GM21825 (cell line): Measurements from ENCODE around the gene KCNH4.
"Not testable (repeated sequence)": the region's sequence is repeated elsewhere in the genome, so short reads cannot be mapped to it uniquely, and the experiment has no call there.

Experiments used
- ATAC-seq: cut with Tn5 transposase; IDR thresholded peaks from one replicate; pipeline ENCODE4 v1.9.1; 2021; ENCODE audit warnings: mild to moderate bottlenecking, moderate library complexity; ENCODE audit not compliant: unreplicated experiment

Gene KCNH4

GRCh38 chr17:42179911-42180410, 981 bp downstream of the KCNH4 start:
- no peak for ATAC-seq

GRCh38 chr17:42179335-42179734, 1.6 kb downstream of the KCNH4 start:
- no peak for ATAC-seq

GRCh38 chr17:42178817-42179216, 2.1 kb downstream of the KCNH4 start:
- no peak for ATAC-seq

- no peak for ATAC-seq
Observed at GRCh38 chr17:42177684-42178083, 3.3 kb downstream of the KCNH4 start.

GRCh38 chr17:42174126-42174783, 6.7 kb downstream of the KCNH4 start:
- ATAC-seq = no peak

GRCh38 chr17:42171831-42172230, 9.1 kb downstream of the KCNH4 start:
- no peak for ATAC-seq

- no peak for ATAC-seq
Observed at GRCh38 chr17:42169351-42169750, 11.6 kb downstream of the KCNH4 start.

GRCh38 chr17:42167807-42168206, 13.1 kb downstream of the KCNH4 start:
- ATAC-seq = no peak

GRCh38 chr17:42166196-42166763, 14.7 kb downstream of the KCNH4 start:
- ATAC-seq = no peak

GRCh38 chr17:42165751-42166150, 15.2 kb downstream of the KCNH4 start:
- no peak for ATAC-seq

GRCh38 chr17:42163696-42164407, 17.1 kb downstream of the KCNH4 start:
- no peak for ATAC-seq

- no peak for ATAC-seq
Observed at GRCh38 chr17:42163113-42163512, 17.8 kb downstream of the KCNH4 start.

GRCh38 chr17:42160531-42160910, 20.4 kb downstream of the KCNH4 start:
- ATAC-seq = no peak

- ATAC-seq = no peak
Observed at GRCh38 chr17:42159796-42160530, 21.0 kb downstream of the KCNH4 start.

- ATAC-seq = no peak
Observed at GRCh38 chr17:42155614-42156045, 25.3 kb downstream of the KCNH4 start.

GRCh38 chr17:42153919-42154742, 26.8 kb downstream of the KCNH4 start:
- no peak for ATAC-seq

GRCh38 chr17:42146911-42147607, 33.9 kb downstream of the KCNH4 start:
- ATAC-seq = no peak

- ATAC-seq = not testable (repeated sequence)
Observed at GRCh38 chr17:42143138-42143537, 37.8 kb downstream of the KCNH4 start.

- ATAC-seq = no peak
Observed at GRCh38 chr17:42142371-42142896, 38.5 kb downstream of the KCNH4 start.

GRCh38 chr17:42141382-42141781, 39.6 kb downstream of the KCNH4 start:
- no peak for ATAC-seq
